ENCODE measurements around the gene RNU1-3. TPM values are rescaled to one million over a fixed set of nuclear protein-coding genes. Genes with fewer than 3 reads are reported as not detected.
"Not testable (repeated sequence)": the region's sequence is repeated elsewhere in the genome, so short reads cannot be mapped to it uniquely, and the experiment has no call there.

The RNU1-3 gene
- total and polyA plus RNA-seq, 2 of the 13 experiments (the other 11 are each of a cell fraction or from before 2014, with no cell fraction given), result under 0.01 to 11,018 TPM

DNA sequence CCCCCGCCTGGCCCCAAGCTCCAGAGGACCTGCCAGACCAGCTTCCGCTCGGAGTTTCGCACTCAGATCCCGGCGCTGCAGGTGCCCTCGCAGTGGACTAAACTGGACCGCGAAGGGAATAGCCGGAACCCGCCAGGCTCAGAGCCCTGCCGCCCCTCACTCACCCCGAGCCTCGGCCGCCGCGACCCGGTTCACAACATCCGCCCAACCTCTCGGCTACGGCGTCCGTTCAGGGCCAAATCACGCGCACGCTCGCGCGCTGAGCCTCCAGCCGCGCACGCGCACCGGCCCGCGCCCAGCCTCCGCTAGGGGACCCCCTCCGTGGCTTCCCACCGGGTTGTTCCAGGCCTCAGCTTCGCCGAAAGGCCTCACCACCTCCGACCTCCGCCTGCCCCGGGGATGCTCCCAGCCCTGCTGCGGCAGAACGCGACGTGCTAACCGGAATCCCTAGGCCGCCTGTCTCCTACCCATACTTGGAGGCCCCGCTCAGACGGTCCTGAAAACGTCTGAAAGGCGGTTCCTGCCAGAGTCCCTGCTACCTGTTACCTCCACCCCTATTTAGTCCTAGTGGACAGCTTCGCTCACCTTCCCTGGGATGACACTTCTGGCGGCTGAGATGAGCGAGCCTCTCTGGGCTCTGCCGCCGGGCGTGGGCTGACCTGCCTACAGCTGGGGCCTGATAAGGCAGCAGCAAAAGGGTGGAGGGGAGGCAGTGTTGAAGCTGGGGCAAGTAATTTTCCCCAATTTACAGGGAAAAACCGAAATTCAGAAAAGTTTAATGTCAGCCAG is 22.1 kb downstream of the RNU1-3 start (continued):
- TF ChIP-seq, protein P1, sequence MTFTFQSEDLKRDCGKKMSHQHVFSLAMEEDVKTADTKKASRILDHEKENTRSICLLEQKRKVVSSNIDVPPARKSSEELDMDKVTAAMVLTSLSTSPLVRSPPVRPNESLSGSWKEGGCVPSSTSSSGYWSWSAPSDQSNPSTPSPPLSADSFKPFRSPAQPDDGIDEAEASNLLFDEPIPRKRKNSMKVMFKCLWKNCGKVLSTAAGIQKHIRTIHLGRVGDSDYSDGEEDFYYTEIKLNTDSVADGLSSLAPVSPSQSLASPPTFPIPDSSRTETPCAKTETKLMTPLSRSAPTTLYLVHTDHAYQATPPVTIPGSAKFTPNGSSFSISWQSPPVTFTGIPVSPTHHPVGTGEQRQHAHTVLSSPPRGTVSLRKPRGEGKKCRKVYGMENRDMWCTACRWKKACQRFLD (CRISPR knock-in tag; IDR thresholded peaks at IDR 0.05; ENCODE audit: borderline replicate concordance), result peak; percentile 87; the same call in 1 of the 2 replicates
- TF ChIP-seq NFYB (CRISPR knock-in tag; IDR thresholded peaks at IDR 0.05) (peak; percentile 66), ZNF644 (CRISPR knock-in tag; IDR thresholded peaks at IDR 0.05; ENCODE audit: low read depth) (peak; percentile 57), ZNF232 (CRISPR knock-in tag; IDR thresholded peaks at IDR 0.05; ENCODE audit: borderline replicate concordance) (peak; percentile 79), GATAD1 (CRISPR knock-in tag; IDR thresholded peaks at IDR 0.05) (peak; percentile 99), ZNF225 (CRISPR knock-in tag; IDR thresholded peaks at IDR 0.05) (peak; percentile 90), SPEN (CRISPR knock-in tag; IDR thresholded peaks at IDR 0.05; ENCODE audit: low read depth) (peak; percentile 100), HDAC6 (IDR thresholded peaks at IDR 0.05; ENCODE audit: low read depth, low read length) (peak; percentile 87; the same call in 1 of the 2 replicates)
- TF ChIP-seq, protein P2, sequence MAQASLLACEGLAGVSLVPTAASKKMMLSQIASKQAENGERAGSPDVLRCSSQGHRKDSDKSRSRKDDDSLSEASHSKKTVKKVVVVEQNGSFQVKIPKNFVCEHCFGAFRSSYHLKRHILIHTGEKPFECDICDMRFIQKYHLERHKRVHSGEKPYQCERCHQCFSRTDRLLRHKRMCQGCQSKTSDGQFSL (CRISPR knock-in tag; IDR thresholded peaks at IDR 0.05), result peak; percentile 87; the same call in 1 of the 2 replicates
- TF ChIP-seq, protein P3, sequence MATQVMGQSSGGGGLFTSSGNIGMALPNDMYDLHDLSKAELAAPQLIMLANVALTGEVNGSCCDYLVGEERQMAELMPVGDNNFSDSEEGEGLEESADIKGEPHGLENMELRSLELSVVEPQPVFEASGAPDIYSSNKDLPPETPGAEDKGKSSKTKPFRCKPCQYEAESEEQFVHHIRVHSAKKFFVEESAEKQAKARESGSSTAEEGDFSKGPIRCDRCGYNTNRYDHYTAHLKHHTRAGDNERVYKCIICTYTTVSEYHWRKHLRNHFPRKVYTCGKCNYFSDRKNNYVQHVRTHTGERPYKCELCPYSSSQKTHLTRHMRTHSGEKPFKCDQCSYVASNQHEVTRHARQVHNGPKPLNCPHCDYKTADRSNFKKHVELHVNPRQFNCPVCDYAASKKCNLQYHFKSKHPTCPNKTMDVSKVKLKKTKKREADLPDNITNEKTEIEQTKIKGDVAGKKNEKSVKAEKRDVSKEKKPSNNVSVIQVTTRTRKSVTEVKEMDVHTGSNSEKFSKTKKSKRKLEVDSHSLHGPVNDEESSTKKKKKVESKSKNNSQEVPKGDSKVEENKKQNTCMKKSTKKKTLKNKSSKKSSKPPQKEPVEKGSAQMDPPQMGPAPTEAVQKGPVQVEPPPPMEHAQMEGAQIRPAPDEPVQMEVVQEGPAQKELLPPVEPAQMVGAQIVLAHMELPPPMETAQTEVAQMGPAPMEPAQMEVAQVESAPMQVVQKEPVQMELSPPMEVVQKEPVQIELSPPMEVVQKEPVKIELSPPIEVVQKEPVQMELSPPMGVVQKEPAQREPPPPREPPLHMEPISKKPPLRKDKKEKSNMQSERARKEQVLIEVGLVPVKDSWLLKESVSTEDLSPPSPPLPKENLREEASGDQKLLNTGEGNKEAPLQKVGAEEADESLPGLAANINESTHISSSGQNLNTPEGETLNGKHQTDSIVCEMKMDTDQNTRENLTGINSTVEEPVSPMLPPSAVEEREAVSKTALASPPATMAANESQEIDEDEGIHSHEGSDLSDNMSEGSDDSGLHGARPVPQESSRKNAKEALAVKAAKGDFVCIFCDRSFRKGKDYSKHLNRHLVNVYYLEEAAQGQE (IDR thresholded peaks at IDR 0.05; ENCODE audit: borderline replicate concordance in 1 of 2, low read depth in 1 of 2, low read length in 2 of 2), result peak in 1 of 2 experiments; percentile 78; a peak in 1 of 4 replicates
- TF ChIP-seq, protein P4, sequence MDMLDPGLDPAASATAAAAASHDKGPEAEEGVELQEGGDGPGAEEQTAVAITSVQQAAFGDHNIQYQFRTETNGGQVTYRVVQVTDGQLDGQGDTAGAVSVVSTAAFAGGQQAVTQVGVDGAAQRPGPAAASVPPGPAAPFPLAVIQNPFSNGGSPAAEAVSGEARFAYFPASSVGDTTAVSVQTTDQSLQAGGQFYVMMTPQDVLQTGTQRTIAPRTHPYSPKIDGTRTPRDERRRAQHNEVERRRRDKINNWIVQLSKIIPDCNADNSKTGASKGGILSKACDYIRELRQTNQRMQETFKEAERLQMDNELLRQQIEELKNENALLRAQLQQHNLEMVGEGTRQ (IDR thresholded peaks at IDR 0.05; ENCODE audit: low read depth, low read length), result peak; percentile 45; the same call in 1 of the 2 replicates
- TF ChIP-seq, protein P4 (CRISPR knock-in tag; IDR thresholded peaks at IDR 0.05; ENCODE audit: borderline replicate concordance), result not testable (repeated sequence)
- TF ChIP-seq, protein P5, sequence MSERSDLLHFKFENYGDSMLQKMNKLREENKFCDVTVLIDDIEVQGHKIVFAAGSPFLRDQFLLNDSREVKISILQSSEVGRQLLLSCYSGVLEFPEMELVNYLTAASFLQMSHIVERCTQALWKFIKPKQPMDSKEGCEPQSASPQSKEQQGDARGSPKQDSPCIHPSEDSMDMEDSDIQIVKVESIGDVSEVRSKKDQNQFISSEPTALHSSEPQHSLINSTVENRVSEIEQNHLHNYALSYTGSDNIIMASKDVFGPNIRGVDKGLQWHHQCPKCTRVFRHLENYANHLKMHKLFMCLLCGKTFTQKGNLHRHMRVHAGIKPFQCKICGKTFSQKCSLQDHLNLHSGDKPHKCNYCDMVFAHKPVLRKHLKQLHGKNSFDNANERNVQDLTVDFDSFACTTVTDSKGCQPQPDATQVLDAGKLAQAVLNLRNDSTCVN (CRISPR knock-in tag; IDR thresholded peaks at IDR 0.05; ENCODE audit: borderline replicate concordance), result peak; percentile 96
- TF ChIP-seq, protein P6, sequence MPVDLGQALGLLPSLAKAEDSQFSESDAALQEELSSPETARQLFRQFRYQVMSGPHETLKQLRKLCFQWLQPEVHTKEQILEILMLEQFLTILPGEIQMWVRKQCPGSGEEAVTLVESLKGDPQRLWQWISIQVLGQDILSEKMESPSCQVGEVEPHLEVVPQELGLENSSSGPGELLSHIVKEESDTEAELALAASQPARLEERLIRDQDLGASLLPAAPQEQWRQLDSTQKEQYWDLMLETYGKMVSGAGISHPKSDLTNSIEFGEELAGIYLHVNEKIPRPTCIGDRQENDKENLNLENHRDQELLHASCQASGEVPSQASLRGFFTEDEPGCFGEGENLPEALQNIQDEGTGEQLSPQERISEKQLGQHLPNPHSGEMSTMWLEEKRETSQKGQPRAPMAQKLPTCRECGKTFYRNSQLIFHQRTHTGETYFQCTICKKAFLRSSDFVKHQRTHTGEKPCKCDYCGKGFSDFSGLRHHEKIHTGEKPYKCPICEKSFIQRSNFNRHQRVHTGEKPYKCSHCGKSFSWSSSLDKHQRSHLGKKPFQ (CRISPR knock-in tag; IDR thresholded peaks at IDR 0.05; ENCODE audit: insufficient replicate concordance), result peak; percentile 91

Measured in HepG2 (cell line).